Aorta (tissue), 5 donors: ENCODE data around the gene PACSIN2. TPM values are rescaled to one million over a fixed set of nuclear protein-coding genes. Genes with fewer than 3 reads are reported as not detected.
"Not testable (repeated sequence)": the region's sequence is repeated elsewhere in the genome, so short reads cannot be mapped to it uniquely, and the experiment has no call there.

Source experiments
- ATAC-seq: fragments of 200-7000 bp; cut with Tn5 transposase; one replicate; pipeline ENCODE4 v1.9.1; 2022; ENCODE audit warnings: moderate library complexity; ENCODE audit not compliant: low FRiP score
- DNase-seq, 2 donors: peaks; one replicate each; pipeline ENCODE4 v3.0.0-alpha.2; 2020
- H3K27ac ChIP-seq, 2 donors: one replicate each; pipeline ENCODE4 v1.5.1; 2013; ENCODE audit warnings: low read length in 2 of 2, mild to moderate bottlenecking in 2 of 2, moderate library complexity in 2 of 2, control low read depth in 1 of 2, inconsistent platforms in 1 of 2, low read depth in 1 of 2
- H3K27me3 ChIP-seq, 2 donors: one replicate each; pipeline ENCODE4 v1.6.1; 2013; ENCODE audit warnings: control low read depth in 1 of 2, low read length in 1 of 2, mild to moderate bottlenecking in 1 of 2, moderate library complexity in 1 of 2; ENCODE audit not compliant: insufficient read depth in 2 of 2, control insufficient read depth in 1 of 2
- H3K36me3 ChIP-seq, 2 donors: one replicate each; pipeline ENCODE4 v1.6.1; 2013; ENCODE audit warnings: control low read depth in 1 of 2, low read length in 1 of 2, mild to moderate bottlenecking in 1 of 2; ENCODE audit not compliant: insufficient read depth in 2 of 2, control insufficient read depth in 1 of 2
- H3K4me1 ChIP-seq, 2 donors: one replicate each; pipeline ENCODE4 v1.6.1; 2013; ENCODE audit warnings: low read length in 2 of 2, control low read depth in 1 of 2, mild to moderate bottlenecking in 1 of 2, moderate library complexity in 1 of 2; ENCODE audit not compliant: insufficient read depth in 2 of 2, control insufficient read depth in 1 of 2
- H3K4me3 ChIP-seq, 2 donors: one replicate each; pipeline ENCODE4 v1.5.1; 2013; ENCODE audit warnings: low read length in 2 of 2, control low read depth in 1 of 2, mild to moderate bottlenecking in 1 of 2
- H3K9me3 ChIP-seq: one replicate; pipeline ENCODE4 v1.6.1; 2013; ENCODE audit warnings: mild to moderate bottlenecking, low read length; ENCODE audit not compliant: control insufficient read depth
- WGBS, 2 donors: extraction: QIAGEN DNeasy Blood & Tissue Kit; methylation state at CpG; one replicate each; pipeline ENCODE4 v1.1.7; 2013; 5-methylcytosine and 5-hydroxymethylcytosine counted together
- intact Hi-C, 2 donors: fragments of 100-400 bp; cut with DNase I; formaldehyde crosslinking; loops; one replicate each; pipeline versions ENCODE4 v1.14.2 to v1.15.0; 2022
- polyA plus RNA-seq, 2 donors: library from polyadenylated mRNA; stranded (reverse); fragments of 200-250 nt; gene quantifications; one replicate each; pipeline ENCODE4 v1.2.3, GENCODE V29; 2013
- total RNA-seq, 2 donors: library from RNA; stranded (reverse); fragmentation: NEBNext Ultra II Directional; extraction: Animal tissue kit (Norgen Biotek cat#: 25700); gene quantifications; one replicate each; pipeline ENCODE4 v1.2.1, GENCODE V29; 2021
- donor health status: healthy with polysubstance abuse.
- donor health status: Bipolar disorder and iron deficiency.
- donor health status: DM: no; HTN: no; CAD: no.
- donor health status: DM: no; HTN: no; CAD: no.
- donor health status: DM: yes; HTN: yes; CAD: no.

The PACSIN2 gene
- total and polyA plus RNA-seq, 4 donors: 50.5 to 127 (median 84.7) TPM

DNA sequence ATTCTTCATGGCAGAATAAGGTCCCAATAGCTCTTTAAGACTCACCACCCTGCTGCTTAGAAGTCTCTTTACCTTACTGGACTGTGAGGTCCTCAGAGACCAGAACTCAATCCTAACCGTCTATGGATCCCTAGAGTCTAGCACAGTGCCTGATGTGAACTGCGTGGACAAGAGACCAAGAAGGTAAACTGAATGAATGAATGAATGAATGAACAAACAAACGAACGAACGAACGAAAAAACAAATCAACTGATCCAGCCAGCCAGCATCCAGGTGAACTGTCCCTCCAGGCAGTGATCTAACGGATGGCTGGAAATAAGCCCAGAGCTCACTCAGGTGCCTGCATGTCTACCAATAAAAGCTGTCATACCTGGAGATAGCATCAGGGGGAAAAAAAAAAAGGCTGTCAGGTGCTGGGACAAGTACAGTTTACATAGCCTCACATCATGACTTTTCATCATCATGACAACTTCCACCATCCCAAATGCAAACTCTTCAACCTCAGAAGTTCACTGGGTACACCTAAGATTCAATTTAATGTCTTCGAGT, 59.8 kb downstream of the PACSIN2 start:
- H3K4me3 ChIP-seq: no peak overlapping the region
- H3K27ac ChIP-seq: no peak overlapping the region
- H3K36me3 ChIP-seq: no peaks in the 10 kb centered on the region
- intact Hi-C loops: no loop called here
- DNase-seq (no peak), ATAC-seq (no peak)
- H3K4me1 ChIP-seq: peaks cover 7 to 13% of the 10 kb centered on the region in 2 donors
- 95 to 97% methylated on average over 8 of the region's 8 CpGs for WGBS, 2 donors
- H3K9me3 ChIP-seq: no peaks in the 10 kb centered on the region
- no peaks in the 10 kb centered on the region for H3K27me3 ChIP-seq

DNA sequence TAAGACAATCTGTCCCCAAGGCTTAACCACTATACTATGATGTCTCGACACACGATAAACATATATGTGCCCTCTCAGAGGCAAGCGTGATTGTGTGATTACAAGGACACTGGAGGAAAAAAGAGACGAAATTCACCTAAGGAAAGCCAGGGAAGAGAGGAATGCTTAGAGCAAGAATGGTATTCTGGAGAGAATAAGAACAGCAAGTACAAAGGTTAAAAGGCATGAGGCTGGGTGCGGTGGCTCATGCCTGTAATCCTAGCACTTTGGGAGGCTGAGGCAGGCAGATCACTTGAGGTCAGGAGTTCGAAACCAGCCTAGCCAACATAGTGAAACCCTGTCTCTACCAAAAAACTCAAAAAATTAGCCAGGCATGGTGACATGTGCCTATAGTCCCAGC, 61.2 kb downstream of the PACSIN2 start:
- H3K27ac ChIP-seq, H3K36me3 ChIP-seq, H3K4me3 ChIP-seq, DNase-seq, H3K9me3 ChIP-seq, H3K27me3 ChIP-seq, ATAC-seq, intact Hi-C loops: not testable (repeated sequence)
- peaks cover 7 to 10% of the 10 kb centered on the region in 2 donors for H3K4me1 ChIP-seq
- 76 to 82% methylated on average over 6 of the region's 6 CpGs for WGBS, 2 donors

- WGBS, 2 donors: 25 to 29% methylated on average over 13 of the region's 13 CpGs
- intact Hi-C loops: no loop called here
- Histone ChIP-seq H3K36me3 (no peaks in the 10 kb centered on the region), H3K4me3 (no peak overlapping the region), H3K27me3 (no peaks in the 10 kb centered on the region), H3K27ac (no peak overlapping the region), H3K4me1 (peaks cover 5 to 9% of the 10 kb centered on the region in 2 donors), H3K9me3 (no peaks in the 10 kb centered on the region)
- ATAC-seq: no peak
- peak in 1 of 2 donors; percentile 70 for DNase-seq
Observed at GRCh38 chr22:42951093-42951710, 63.7 kb downstream of the PACSIN2 start.

DNA sequence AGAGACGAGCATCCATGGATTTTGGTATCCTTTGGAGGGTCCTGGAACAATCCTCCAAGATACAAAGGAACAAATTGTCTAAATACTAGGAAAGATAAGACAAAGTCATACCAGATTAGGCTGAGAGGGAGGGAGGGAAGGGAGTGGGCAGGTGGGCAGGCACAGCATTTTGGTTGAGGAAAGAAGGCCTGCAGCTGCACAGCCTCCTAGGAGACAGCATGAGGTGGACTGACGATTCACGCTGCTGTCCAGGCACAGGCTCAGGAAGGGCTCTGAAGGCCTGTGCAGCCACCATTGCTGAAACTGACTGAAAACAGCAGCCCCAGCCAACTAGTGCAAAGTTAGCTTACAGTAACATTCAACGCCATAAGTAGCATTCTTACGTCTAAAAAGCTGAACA, 64.7 kb downstream of the PACSIN2 start:
- peaks cover 5 to 14% of the 10 kb centered on the region in 2 donors for H3K4me1 ChIP-seq
- DNase-seq (no peak), ATAC-seq (no peak)
- intact Hi-C loops: no loop called here
- H3K27me3 ChIP-seq: no peaks in the 10 kb centered on the region
- no peaks in the 10 kb centered on the region for H3K9me3 ChIP-seq
- H3K27ac ChIP-seq: no peak overlapping the region
- H3K36me3 ChIP-seq: no peaks in the 10 kb centered on the region
- no peak overlapping the region for H3K4me3 ChIP-seq
- WGBS, 2 donors: 74% methylated on average over 5 of the region's 5 CpGs

DNA sequence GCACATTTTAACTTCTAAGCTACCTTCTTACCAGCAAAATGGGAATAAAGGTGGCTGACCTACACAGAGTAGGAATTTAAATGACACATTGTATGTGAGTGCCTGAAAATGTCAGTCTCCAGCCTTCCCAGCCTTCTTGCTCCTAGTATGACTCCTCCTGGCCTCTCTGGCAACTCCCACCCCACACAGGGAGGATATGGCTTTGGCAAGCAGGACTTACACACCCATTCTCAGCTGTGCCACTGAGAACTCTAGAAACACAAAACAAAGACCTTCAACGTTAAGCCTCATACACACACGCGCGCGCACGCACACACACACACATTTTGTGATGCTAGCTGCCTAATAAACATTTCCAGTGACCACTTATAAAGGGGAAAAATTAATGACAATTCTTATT, 65.8 kb downstream of the PACSIN2 start:
- ATAC-seq (peak; percentile 48), DNase-seq (peak; percentile 56 to 76)
- intact Hi-C loops: no loop called here
- H3K9me3 ChIP-seq: no peaks in the 10 kb centered on the region
- no peak overlapping the region for H3K4me3 ChIP-seq
- no peaks in the 10 kb centered on the region for H3K27me3 ChIP-seq
- H3K27ac ChIP-seq: no peak overlapping the region
- H3K36me3 ChIP-seq: no peaks in the 10 kb centered on the region
- WGBS, 2 donors: 74 to 81% methylated on average over 6 of the region's 6 CpGs
- peaks cover 5 to 11% of the 10 kb centered on the region in 2 donors for H3K4me1 ChIP-seq

DNA sequence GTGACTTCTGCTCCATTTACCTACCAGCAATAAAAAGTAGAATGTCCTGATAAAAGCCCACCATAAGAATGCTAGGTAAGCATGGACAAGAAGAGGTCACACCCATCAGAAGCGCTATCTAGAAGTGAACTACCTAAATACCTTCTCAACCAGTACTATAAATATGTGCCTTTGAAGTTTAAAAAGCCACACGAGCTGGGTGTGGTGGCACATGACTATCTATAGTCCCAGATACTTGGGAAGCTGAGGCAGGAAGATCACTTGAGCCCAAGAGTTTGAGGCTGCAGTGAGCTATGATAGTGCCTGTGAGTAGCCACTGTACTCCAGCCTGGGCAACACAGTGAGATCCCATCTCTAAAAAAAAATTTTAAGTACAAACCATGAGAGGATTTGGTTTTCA, 66.7 kb downstream of the PACSIN2 start:
- Histone ChIP-seq H3K27me3 (no peaks in the 10 kb centered on the region), H3K27ac (no peak overlapping the region), H3K4me3 (no peak overlapping the region), H3K4me1 (peaks cover 9 to 10% of the 10 kb centered on the region in 2 donors), H3K36me3 (no peaks in the 10 kb centered on the region), H3K9me3 (no peaks in the 10 kb centered on the region)
- ATAC-seq: no peak
- intact Hi-C loops: no loop called here
- WGBS, 2 donors: 89 to 92% methylated on average over 2 of the region's 2 CpGs
- no peak for DNase-seq

DNA sequence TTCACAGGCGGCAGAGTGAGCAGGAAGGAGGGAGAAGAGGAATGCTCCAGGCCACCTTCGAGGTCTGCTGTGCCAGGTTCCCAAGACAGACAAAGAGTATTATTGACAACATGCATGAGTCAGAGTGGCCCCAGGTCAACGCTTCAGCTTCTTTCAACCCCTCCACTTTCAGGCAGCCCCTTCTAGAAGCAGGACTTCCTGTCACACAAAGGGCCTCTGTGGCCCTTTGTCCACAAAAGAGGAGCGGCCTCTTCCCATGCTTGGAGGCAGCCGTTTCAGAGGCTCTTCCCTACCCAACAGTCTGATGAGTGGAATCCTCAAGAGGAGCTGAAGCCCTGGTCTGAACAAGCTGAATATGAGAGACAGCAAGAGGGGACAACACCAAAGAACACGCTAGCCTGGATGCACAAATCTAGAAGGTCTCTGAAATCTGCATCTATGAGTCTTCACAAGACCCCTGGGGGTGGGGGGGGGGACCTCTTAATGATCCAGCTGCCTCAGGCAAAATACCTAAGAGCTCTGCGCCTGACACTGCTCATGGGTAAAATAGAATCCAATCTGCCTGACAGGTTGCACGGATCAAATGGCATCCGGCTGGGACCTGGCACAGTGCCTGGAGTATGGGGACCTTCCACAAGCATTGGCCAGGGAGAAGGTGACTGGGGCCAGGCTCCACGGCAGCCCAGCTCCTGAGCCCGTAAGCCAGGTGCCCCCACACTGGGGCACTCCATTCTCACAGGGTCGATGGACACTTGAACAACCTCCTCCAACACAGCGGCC, 67.5 kb downstream of the PACSIN2 start:
- Histone ChIP-seq H3K9me3 (no peaks in the 10 kb centered on the region), H3K4me1 (peaks cover 9 to 10% of the 10 kb centered on the region in 2 donors), H3K27me3 (no peaks in the 10 kb centered on the region), H3K27ac (no peak overlapping the region), H3K36me3 (no peaks in the 10 kb centered on the region), H3K4me3 (no peak overlapping the region)
- intact Hi-C loops: no loop called here
- no peak for ATAC-seq
- DNase-seq: peak; percentile 53 to 74
- 54 to 56% methylated on average over 13 of the region's 13 CpGs for WGBS, 2 donors

DNA sequence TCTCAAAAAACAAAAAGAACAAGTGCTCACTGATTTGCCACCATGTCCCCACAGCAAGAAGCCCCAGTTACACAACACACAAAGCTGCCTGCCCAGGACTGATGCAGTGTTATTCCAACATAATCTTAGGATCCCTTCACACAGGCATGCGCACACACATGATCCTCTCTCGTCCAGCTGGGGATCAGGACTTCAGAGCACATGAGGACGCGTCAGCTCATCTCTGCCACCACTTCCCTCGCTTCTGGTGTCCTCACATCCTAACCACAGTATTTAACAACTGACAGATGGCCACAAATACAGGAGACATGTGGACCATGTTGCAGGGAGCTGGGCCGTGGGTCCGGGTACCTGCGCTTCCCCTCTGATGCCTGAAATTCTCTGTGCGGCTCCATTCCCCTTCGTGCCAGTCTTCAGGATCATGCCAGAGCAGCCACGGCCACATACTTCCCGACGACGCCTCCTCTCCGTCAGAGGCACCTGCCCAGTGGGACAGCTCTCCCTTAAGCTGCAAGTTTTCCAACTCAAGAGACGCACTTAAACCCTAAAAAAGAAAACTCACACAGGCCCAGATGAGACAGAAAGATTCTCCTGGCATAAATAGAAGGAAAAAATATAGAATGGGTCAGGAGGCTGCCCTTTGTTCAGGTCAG, 68.3 kb downstream of the PACSIN2 start:
- 66 to 70% methylated on average over 16 of the region's 16 CpGs for whole genome bisulfite sequencing, 2 donors
- ATAC-seq: no peak
- Histone ChIP-seq H3K4me3 (no peak overlapping the region), H3K27ac (no peak overlapping the region), H3K27me3 (no peaks in the 10 kb centered on the region), H3K36me3 (no peaks in the 10 kb centered on the region), H3K9me3 (no peaks in the 10 kb centered on the region), H3K4me1 (peaks cover 5 to 10% of the 10 kb centered on the region in 2 donors)
- intact Hi-C loops: no loop called here
- peak in 1 of 2 donors; percentile 65 for DNase-seq
